ENCODE measurements around the gene DNAJC10.
"Not testable (repeated sequence)": the region's sequence is repeated elsewhere in the genome, so short reads cannot be mapped to it uniquely, and the experiment has no call there.

- not testable (repeated sequence) for TF ChIP-seq CTCF, POLR2A (IDR thresholded peaks at IDR 0.05)
Measured at GRCh38 chr2:182768950-182769349, 52.9 kb downstream of the DNAJC10 start.
